Gastrocnemius medialis (tissue), 4 donors: ENCODE data around the gene FANCD2.

Source experiments
- CTCF ChIP-seq, 5 experiments: fragments of 450-650 bp in 3 of 5; fragments of 200-600 bp in 2 of 5; sonication (generic) in 2 of 5; IDR thresholded peaks in 4 of 5; conservative IDR thresholded peaks in 1 of 5; 1 replicate in 4 of 5; 2 replicates in 1 of 5; pipeline ENCODE4 v1.5.1; 2016 to 2019; ENCODE audit warnings: antibody characterized with exemption in 5 of 5, mild to moderate bottlenecking in 3 of 5, moderate library complexity in 3 of 5
- POLR2A ChIP-seq, 2 donors: fragments of 450-650 bp; IDR thresholded peaks; one replicate each; pipeline ENCODE4 v1.6.1; 2017; ENCODE audit warnings: antibody characterized with exemption in 2 of 2, mild to moderate bottlenecking in 2 of 2, moderate library complexity in 2 of 2

GRCh38 chr3:10081871-10082270, 55.6 kb downstream of the FANCD2 start:
- TF ChIP-seq CTCF (IDR thresholded peaks at IDR 0.05 in 4 of 5, conservative IDR thresholded peaks at IDR 0.05 in 1 of 5) (no peak), POLR2A (IDR thresholded peaks at IDR 0.05) (no peak)
